HG02840 (cell line): ENCODE measurements around the gene PEAK1.
"Not testable (repeated sequence)": the region's sequence is repeated elsewhere in the genome, so short reads cannot be mapped to it uniquely, and the experiment has no call there.

Source experiments
- ATAC-seq: cut with Tn5 transposase; IDR thresholded peaks from one replicate; pipeline ENCODE4 v1.9.1; 2021; ENCODE audit warnings: mild to moderate bottlenecking, moderate library complexity, moderate number of reproducible peaks; ENCODE audit not compliant: unreplicated experiment, low FRiP score

The PEAK1 gene

DNA sequence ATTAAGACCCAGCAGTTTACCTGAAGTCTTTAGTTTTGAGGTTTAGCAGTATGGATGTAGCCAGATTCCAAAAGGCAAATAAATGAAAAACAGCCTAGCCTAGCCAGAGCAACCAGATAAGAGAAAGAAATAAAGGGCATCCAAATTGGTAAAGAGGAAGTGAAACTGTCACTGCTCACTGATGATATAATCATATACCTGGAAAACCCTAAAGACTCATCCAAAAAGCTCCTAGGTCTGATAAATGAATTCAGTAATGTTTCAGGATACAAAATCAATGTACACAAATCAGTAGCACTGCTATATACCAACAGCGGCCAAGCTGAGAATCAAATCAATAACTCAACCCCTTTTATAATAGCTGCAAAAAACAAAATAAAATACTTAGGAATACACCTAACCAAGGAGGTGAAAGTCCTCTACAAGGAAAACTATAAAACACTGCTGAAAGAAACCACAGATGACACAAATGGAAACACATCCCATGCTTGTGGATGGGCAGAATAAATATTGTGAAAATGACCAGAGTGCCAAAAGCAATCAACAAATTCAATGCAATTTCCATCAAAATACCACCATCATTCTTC lies 13.6 kb downstream of the PEAK1 start:
- ATAC-seq: not testable (repeated sequence)

- no peak for ATAC-seq
Measured at GRCh38 chr15:77402740-77403379, 17.0 kb downstream of the PEAK1 start.

DNA sequence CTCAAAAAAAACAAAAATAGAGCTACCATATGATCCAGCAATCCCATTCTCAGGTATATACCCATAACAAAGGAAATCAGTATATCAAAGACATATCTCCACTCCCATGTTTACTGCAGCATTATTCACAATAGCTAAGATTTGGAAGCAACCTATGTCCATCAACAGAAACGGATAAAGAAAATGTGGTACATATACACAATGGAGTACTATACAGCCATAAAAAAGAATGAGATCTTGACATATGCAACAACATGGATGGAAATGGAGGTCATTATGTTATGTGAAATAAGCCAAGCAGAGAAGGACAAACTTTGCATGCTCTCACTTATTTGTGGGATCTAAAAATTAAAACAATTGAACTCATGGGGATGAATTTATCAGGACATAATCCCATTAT lies 19.6 kb downstream of the PEAK1 start:
- ATAC-seq: no peak

DNA sequence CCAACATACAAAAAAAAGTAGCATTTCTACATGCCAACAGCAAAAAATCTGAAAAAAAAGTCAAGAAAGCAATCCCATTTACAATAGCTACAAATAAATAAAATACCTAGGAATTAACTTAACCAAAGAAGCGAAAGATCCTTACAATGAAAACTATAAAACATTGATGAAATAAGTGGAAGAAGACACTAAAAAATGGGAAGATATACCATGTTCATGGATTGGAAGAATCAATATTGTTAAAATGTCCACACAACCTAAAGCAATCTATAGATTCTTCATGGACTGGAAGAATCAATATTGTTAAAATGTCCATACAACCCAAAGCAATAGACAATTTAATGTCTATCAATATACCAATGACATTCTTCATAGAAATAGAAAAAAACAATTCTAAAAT lies 21.0 kb downstream of the PEAK1 start:
- ATAC-seq: no peak

DNA sequence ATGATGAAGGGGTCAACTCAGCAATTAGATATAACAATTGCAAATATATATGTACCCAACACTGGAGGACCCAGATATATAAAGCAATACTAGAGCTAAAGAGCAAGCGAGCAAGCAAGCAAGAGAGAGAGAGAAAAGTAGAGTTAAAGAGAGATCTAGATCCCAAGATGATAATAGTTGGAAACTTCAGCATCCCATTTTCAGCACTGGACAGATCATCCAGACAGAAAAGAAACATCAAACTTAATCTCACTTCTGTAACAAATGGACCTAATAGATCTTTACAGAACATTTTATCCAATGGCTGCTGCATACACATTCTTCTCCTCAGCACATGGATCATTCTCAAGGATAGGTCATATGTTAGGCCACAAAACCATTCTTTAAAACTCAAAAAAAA lies 23.2 kb downstream of the PEAK1 start:
- no peak for ATAC-seq

GRCh38 chr15:77395013-77395774 lies 24.7 kb downstream of the PEAK1 start:
- ATAC-seq: no peak

GRCh38 chr15:77393471-77393840 lies 26.4 kb downstream of the PEAK1 start:
- ATAC-seq: no peak

- no peak for ATAC-seq
Measured at GRCh38 chr15:77392762-77393470, 27.0 kb downstream of the PEAK1 start.

- ATAC-seq: no peak
Measured at GRCh38 chr15:77391372-77391951, 28.4 kb downstream of the PEAK1 start.

DNA sequence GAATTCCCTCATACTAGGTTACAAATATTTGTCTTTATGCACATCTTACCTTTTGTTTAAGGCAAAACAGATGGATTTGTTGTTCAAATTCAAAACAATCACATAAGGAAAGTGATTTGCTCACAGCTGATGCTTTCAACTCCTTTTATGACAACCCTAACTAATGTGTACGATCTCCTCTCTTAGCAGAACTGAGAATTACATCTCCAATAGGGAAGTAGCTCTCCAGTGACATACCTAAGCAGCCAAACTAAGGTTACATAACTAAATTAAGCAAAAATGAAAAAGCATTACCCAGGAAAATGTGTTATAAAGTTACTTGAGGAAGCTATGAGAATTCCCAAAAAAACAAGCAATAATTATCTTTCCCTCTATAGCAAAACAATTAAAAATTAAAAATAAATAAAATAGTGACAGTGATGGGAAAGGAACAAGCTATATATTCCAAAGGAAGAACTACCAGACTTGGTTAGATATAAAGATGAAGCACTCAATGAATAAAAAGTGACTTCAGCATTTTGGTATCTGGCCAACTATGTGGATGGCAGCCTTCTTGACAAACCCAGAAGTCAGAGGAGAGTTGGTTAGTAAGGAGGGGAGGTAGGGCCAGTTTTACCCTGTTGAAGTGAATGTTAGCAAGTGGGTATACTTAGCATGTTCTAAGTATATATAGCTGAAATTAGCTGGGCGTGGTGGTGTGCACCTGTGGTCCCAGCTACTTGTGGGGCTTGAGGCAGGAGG lies 32.4 kb downstream of the PEAK1 start:
- no peak for ATAC-seq

GRCh38 chr15:77386626-77387025 lies 33.3 kb downstream of the PEAK1 start:
- ATAC-seq: no peak

- no peak for ATAC-seq
Measured at GRCh38 chr15:77384589-77385359, 35.1 kb downstream of the PEAK1 start.

GRCh38 chr15:77384086-77384485 lies 35.8 kb downstream of the PEAK1 start:
- no peak for ATAC-seq

GRCh38 chr15:77380033-77380432 lies 39.9 kb downstream of the PEAK1 start:
- ATAC-seq: no peak

DNA sequence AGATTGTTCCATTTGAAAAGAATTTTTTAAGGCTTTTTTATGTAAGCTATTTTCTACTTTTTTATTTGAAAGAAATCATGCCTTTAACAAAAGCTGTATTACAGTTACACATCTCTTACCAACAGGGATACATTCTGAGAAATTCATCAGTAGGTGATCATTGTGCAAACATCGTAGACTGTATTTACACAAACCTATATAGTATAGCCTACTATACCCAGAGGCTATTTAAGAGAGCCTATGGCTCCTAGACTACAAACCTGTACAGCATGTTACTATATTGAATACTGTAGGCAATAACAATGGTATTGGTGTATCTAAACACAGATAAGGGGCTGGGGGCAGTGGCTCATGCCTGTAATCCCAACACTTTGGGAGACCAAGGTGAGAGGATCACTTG lies 43.1 kb downstream of the PEAK1 start:
- ATAC-seq: no peak

DNA sequence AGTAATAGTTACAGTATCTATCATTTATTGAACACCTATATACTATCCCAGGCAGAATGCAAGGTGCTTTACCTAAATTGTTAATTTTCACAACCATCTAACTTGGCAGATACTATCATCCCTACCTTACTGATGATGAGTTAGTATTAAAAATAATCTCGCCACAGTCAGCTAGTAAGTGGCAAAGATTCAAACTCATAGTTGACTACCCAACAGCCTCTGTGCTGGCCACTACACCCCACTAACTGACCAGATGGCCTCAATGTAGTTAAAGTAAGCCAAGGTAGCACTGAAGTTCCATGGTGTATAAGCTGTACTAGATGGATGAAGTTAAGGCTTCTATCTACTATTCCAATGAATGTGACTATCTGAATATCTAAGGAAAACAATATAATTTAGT lies 44.8 kb downstream of the PEAK1 start:
- no peak for ATAC-seq

- ATAC-seq: no peak
Measured at GRCh38 chr15:77373441-77373840, 46.5 kb downstream of the PEAK1 start.

GRCh38 chr15:77371850-77372563 lies 47.9 kb downstream of the PEAK1 start:
- ATAC-seq: no peak

DNA sequence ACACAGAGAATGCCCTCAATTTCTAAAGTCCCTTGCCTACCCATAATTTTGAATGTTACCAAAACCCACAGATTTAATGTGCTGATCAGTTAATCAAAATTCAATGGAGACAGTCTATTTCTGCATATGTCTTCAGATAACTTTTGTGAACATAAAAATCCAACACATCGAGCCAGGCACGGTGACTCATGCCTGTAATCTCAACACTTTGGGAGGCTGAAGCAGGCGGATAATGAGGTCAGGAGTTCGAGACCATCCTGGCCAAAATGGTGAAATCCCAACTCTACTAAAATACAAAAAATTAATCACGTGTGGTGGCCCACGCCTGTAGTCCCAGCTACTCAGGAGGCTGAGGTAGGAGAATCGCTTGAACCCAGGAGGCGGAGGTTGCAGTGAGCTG lies 49.3 kb downstream of the PEAK1 start:
- ATAC-seq: no peak
